NCI-H2196 (cell line): ENCODE data around the gene TWIST2.

Experiments
- DNase-seq: peaks from one replicate; lab custom pipeline; 2025; ENCODE audit not compliant: unreplicated experiment; lab: John Stamatoyannopoulos, UW

Gene TWIST2

DNA sequence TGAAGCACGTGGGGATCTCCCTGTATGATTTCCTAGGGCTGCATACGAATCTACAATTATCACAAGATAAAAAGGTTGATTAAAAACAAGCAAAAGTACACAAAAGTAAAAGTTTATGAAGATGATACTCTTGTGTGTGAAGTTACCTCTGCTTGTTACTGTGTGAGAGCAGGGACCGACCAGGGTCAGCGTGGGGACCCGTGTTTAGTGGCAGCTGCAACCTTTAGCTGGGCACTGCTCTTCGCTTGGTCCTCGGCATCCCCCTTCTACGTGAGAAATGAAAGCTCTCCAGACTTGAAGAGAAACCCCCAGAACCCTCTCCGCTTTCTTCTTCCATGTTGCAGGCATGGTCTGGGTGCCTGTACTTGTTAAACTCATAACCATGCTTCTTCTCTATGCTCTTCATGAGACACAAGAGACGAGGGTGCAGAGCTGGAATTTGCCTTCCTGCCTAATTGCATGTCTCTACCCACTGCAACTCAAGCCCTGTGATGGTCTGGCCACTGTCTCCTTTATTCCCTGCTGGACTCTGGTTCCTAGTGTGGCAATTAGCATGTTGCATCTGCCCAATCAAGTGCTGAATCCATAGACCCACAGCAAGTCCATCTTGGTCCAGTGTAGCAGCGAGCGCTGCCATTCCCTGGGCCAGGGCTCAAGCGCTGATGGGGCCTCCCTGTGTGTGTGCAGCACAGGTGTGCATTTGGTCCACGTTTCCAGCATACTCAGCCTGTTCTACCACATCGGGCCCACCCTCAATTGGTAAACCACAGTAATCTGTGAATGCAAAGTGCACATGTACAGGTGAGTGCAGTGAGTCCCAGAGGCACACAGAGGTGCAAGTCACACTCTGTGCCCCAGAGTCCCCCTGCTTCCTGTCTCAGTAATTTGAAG is 88.5 kb downstream of the TWIST2 start:
- DNase-seq: no peak

DNA sequence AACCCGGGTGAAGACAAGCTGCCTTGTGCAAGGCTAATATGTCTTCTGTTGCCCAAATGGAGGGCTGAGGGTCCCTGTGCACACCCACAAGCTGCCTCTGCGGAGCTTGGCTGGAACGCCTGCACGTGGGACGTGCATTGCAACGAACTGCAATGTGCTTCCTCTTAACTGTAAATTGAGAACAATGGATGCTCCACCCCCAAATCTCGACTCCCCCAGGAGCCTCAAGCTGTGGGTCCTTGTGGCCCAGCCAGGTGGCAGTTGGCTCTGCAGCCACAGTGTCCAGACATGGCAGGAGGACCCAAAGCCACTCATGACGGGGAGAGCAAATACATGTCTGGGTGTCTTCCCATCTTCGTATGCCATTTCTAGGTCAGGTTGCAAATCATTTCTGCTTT is 90.1 kb downstream of the TWIST2 start:
- DNase-seq: no peak

DNA sequence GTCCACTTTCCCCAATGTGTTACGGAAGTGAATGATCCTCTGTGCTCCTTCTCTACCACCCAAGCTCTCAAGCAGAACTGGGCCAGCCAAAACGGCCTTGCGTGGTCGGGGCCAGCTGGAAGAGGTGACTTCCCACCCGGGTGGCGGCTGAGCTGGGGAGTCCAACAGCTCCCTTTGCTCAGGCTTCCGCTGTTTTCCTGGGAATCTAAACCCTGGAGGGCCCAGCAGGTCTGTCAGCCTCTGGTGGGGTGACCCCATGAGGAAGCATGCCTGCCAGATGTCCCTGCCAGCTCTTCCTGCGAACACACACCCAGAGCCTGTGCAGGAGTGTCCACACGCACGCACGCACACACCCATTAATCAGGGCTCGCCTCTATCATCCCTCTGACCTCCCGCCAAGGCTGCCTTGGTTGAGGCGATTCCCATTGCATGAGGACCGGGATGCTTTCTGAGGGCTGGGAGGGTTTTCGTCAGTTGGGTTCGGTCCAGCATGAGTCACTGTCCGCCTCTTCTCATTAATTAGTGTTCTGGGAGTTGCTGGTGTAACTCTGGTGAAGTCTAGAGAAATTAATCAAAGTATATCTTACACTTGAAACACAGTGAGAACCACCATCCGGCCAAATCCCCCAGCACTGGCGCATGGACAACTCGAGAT is 90.6 kb downstream of the TWIST2 start:
- no peak for DNase-seq

DNA sequence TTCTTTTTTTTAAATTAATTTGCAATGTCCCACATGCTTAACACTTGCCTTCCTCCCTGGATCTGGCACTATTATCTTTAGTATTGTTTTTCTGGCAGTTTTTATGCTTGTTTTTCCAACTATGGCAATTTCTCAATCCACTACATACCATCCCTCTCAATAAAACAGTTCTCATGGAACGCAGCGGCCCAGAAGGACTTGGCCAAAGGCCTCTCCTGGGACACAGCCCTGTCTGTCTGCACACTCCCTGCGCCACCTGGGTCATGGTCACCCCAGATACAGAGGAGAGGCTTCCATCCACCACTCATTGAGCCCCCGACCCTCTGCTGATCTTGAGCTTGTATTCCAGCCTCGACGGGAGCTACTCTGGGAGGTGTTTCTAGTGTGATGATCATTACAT is 91.2 kb downstream of the TWIST2 start:
- no peak for DNase-seq

DNA sequence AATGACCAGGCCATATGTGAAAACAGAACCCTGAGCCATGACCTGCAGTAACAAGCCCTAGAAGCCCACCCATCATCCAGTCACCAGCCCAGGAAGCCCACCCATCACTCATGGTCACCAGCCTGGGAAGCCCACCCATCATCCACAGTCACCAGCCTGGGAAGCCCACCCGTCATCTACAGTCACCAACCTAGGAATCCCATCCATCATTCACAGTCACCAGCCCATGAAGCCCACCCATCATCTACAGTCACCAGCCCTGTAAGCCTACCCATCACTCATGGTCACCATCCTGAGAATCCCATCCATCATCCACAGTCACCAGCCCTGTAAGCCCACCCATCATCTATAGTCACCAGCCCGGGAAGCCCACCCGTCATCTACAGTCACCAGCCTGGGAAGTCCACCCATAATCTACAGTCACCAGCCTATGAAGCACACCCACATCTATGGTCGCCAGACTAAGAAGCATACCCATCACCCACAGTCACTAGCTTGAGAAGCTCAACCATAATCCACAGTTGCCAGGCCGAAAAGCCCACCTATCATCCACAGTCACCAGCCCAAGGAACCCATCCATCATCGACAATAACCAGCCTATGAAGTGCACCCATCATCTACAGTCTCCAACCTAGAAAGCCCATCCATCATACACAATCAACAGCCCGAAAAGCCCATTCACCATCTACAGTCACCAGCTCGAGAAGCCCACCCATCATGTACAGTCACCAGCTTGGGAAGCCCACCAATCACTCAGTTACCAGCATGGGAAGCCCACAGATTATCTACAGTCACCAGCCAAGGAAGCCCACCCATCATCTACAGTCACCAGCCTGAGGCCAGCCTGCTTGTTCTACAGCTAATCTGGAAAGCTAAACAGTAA is 91.9 kb downstream of the TWIST2 start:
- no peak for DNase-seq

DNA sequence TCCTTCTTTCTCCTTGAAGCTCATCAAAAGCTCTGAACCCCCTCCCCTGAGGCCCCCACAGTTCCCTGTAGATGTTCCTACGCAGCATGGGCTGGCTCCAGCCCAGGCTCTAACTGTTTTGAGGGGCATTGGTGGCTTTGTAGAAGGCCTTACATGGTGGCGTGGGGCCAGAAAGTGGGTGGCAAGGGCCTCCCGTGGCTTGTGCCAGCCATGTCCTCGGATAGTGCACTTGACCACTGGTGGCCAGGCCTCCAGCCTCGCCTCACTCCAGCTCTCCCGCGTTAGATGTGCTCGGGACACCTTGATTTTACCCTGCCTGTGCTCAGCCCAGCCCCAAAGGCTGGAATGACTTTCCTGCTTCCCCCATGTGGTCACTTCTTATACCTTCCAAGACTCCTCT is 92.9 kb downstream of the TWIST2 start:
- no peak for DNase-seq

DNA sequence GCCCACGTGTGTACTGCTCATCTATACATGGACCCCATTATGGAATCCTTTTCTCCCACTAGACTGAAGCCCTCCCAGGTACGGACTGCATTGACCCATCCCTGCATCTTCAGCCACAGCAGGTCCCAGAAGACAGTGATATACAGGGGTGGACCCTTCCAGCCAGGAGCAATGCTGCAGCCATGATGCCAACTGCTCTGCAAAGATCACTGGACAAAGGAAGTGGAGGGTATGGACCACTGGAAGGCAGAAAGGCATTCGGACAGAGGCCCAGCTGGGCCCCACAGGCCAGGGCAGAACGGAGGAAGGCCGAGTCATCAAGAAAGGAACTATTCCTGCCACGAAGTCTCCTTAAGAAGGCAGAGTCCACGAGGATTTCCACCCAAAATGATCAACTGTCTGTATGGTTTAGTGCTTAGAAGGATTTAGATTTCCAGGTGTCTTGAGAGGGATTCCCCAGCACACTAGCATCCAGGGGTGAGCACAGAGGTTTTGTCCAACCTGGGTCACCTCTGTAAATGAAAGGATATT is 93.4 kb downstream of the TWIST2 start:
- no peak for DNase-seq

DNA sequence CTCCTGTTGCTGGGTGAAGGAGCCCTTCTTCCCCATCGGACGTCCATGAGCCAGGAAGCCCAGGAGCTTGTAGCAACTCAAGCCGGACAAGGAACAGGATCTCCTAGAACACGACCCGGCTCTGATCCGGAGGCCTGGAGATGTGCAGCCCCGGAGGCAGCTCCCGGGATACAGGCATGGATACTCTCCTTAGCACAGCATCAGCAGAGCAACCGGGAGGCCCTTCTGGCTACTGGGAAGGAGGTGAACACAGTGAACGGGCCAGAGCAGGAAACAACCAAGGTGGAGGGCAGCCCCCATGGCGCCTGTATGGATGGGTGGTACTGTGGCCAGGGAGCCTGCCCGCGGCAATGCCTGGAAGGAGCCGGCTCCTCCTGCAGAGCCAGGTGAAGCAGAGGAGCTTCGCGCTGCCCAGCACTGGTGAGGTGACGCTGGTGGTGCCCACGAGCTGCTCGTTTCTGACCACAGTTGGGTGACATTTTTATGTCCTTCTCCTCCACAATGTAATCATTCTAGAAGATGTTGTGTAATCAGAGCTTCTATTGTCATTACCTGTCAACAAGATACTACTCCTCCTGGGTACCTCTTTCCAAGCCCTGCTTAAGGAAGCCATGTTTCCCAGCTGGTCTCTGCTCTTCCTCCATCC is 94.3 kb downstream of the TWIST2 start:
- DNase-seq: no peak

DNA sequence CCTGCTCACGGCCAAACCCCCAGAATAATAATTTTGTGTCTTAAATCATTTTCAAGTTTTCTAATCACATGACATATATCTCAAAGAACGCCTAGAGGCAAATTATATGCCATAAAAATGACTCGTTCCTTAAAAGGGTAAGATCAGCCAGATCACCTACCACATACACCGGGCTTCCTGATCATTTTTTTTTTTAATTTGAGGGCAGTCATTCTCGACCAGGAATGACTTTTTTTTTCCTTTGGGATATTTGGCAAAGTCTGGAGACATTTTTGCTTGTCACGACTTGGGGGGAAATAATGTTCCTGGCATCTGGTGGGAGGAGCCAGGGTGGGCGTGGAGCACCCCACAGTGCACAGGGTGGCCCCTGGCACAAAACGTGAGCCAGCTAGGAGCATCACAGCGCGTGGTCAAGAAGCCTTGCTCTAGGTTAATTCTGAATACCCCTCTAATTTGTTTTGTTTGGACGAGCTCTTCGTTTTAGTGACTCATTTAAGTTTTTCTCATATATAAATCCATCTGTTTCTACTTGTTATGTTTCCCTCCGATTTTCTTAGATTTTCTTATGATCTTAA is 94.9 kb downstream of the TWIST2 start:
- no peak for DNase-seq

DNA sequence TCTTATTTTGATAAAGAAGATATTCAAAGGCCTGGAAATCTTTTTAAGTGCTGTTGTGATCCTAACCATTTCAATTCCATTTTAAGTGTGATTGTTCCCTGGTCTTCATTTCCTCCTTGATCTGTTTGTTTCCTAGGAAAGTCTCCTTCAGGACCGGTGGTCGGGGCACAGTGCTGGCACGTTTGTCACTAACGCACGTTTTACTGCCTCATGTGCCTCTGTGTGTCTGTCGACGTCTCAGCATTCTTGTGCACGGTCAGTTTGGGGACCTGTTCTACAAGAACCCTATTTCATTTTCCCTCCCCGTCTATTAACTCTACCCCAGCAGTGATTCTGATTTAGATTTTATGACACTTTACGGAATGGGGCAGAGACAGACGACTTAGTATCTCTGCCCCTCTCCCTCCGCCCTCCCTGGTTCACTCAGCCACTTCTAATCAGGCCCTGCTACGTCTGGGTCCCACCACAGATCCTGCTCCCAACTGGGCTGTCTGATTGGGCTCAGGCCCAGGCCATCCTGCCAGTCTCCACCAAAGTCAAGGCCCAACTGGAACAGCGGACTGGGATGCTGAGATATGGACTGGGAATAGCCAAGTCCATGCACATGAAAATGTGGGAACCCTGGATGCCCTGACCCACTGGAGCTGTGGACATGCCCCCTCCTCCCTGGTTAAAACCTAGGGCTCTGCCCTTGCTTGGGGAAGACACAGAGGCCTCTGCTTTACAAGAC is 95.6 kb downstream of the TWIST2 start:
- DNase-seq: no peak

DNA sequence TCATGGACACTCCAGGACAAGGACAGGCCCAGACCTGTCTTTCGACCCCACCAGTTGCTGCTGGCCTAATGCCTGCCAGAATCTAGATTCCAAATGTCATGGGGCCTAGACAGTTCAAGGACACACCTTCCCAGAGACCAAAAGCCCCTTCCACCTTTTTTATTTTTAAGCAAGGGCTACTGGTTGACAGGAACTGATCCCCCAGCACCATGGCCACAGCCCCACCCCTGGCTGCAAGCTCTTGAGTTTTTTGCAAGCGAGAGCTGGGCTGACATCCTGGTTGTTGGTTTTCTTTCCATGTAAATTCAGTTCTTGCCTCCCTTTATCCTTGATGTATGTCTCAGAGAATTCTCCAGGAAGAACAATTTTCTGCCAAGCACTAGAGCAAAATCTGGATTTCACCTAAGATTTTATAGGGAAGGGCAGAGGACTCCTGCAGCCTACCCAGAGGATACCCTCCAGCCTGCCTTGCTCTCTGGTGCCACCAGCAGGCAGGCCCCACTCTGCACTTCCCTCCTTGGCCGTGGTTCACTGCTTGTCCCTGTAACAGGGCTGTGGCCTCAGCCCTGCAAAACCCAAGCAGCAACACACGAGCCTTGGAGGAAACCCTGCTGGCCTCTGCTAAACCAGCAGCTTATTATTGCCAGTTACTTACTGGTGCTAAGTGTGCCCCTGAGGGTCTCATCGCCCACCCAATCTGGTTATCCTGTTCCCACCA is 97.7 kb downstream of the TWIST2 start:
- no peak for DNase-seq

DNA sequence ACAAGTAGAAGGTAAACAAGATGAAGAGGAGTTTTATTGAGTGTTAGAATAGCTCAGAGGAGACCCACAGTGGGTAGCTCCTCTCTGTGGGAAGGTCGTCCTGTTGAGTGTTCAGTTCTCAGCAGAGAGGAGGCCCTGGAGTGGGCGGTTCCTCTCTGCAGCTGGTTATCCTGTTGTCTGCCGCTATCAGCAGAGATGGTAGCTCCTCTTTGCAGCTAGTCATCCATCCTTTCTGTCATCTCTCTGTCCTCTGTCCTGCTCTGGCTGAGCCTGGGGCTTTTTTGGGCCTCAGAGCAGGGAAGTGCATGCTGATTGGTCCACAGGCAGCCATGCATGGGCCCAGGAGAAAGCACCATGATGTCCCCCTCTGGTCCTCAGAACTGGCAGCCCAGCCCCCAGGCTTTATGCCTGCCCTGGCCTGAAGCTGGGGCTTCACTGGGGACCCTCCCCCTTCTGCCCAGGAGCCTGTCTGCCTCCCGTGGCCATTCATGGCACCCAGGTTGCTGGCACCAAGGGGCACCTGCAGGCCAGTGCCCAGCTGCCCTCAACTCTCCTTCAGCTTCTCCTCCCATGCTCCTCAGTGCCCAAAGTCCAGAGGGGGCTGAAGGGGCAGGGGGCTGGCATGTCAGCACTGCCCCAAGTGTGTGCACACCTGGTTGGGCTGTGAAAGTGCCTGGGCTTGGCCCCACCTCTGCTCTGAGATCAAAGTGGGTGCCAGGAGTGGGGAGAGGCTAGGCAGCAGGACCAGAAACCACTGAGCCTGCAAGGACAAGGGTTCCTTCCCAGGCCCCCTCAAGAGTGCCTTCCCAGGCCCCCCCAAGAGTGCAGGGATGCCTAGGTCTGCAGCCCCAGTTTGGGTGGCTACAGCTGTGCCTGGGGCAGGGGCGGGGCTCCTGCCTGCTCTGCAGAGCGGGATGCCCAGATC is 98.7 kb downstream of the TWIST2 start:
- no peak for DNase-seq

DNA sequence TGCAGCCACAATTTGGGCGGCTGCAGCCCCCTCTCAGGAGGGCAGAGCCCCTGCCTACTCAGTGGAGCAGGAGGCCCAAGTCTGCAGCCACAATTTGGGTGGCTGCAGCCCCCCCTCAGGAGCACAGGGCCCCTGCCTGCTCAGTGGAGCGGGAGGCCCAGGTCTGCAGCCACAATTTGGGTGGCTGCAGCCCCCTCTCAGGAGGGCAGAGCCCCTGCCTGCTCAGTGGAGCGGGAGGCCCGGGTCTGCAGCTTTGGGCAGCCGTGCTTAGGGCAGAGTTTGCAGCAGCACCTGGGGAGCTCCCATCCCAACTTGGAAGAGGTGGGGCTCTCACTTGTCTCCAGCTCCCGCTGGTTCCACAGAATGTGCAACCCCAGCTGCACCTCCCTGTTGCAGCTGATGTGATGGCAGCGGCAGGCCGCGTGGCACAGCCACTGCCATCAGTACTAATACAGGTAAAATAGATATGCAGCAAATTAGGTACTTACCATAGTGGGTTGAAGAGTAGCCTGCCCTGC is 99.4 kb downstream of the TWIST2 start:
- no peak for DNase-seq

DNA sequence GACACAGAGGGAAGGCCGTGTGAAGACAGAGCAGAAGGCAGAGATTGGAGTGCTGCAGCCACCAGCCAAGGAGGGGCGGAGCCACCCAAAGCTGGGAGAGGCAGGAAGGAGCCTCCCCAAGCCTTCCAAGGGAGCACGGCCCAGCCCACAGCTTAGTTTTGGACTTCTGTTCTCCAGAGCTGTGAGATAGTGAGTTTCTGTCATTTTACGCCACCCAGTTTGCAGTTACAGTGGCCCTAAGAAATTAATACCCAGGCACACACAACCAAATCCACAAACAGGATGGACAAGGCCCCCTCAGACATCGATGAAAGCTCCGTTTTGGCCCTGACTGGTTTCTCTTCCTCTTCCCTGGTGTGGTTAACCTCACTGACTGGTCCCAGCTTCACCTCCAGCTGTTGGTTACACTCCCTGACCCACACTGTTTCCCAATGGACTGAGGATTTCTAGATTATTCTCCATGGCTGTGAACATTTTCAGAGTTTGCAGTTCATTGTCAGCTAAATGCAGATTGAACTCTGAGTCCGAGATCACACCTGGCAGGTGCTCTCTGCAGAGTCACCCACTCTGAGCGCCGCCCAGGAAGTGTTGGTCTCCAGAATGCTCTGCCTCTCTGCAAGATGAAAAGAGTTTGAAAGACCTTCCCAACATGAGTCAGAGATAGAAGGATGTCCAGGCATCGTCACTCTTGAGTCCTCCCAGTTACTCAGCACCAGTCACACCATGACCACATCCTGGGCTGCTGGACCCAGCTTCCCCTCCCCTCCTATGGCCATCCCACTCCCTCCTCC is 100.2 kb downstream of the TWIST2 start:
- no peak for DNase-seq

DNA sequence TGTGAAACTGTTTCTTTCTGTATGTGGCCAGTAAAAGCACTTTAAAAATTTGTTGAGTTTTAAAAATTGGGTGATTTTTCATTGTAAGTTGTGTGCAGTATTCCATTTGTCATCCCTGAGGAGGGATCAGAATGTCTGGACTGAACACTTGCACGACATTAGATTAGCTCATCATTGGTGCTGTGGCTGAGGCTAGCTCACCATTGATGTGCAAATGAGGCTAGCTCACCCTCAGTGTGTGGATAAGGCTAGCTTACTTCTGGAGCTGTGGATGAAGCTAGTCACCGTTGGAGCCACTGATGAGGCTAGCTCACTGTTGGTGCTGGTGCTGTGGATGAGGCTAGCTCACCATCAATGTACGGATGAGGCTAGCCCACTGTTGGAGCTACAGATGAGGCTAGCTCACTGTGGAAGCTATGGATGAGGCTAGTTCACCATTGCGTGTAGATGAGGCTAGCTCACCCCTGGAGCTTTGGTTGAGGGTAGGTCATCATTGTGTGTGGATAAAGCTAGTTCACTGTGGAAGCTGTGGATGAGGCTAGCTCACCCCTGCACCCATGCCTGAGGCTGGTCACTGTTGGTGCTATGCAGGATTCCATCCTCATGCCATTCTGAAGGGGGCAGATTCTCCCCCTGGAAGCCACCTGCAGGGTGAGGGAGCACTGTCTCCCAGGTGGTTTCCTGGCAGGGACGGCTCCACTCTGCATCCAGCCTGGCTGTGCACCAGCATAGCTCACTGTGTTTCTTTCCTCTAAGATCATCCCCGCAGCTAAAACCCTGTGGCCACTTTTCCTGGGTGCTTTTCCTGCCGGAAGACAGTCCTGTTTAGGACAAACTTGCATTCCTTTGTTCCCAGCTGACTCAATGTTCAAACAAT is 101.1 kb downstream of the TWIST2 start:
- DNase-seq: no peak

DNA sequence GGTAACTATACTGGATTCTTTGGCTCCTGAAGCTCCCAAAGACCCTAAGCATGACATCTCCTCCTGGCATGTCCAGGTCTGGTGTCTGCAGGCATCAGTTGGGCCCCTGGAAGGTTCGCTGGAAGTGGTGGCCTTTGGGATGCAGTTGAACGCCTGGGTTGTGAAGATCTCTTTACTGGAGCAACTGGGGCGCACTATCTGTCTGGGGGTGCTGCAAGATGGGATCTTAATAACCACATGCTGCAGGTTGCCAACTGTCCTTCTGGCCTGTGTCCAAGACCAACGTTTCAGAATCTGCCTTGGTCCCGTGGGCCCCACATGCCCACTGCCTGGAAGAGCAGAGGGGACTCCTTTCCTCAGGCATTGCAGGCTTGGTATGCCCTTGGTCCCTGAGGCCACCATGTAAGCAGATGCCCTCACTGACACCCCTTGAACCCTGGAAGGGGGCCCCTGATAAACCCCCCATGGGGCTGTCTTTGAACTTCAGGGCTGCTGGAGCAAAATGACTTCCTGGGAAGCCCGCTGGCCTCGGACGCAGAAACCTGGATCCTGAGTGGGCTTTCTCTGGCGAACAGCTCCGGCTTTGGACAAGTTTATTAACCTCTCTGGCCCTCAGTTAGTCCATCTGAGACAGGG is 101.9 kb downstream of the TWIST2 start:
- DNase-seq: no peak
